AG09319 (cell line): ENCODE results near the gene NTNG1.

Source experiments
- DNase-seq: peaks from one replicate; pipeline ENCODE4 v3.0.0-alpha.2; 2010; ENCODE audit warnings: low read depth; ENCODE audit errors: extremely low read depth
- TF ChIP-seq, protein P1 (sequence below): IDR thresholded peaks from 2 replicates; pipeline ENCODE4 v1.5.1; 2011; ENCODE audit warnings: low read depth, mild to moderate bottlenecking, inconsistent platforms, low read length, moderate library complexity

NTNG1 gene

DNA sequence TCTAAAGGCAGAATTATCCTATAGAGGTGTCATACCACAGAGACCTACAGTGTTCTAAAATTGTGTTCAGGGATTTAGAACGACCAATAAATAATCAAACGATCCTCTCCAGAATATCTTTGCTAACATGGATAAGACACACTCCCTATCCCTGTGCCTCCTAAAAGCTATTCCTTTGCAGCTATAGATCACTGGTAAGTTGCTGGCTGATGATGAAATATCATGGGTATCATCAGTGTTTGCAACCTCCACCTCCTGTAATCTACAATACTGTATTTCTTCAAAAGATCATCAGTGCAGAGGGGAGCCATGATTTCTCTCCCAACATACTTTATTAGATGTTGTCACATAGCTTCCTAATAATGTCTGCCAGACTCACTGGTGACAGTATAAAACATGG is 201.9 kb downstream of the NTNG1 start:
- no peak for DNase-seq
- TF ChIP-seq, protein P1, sequence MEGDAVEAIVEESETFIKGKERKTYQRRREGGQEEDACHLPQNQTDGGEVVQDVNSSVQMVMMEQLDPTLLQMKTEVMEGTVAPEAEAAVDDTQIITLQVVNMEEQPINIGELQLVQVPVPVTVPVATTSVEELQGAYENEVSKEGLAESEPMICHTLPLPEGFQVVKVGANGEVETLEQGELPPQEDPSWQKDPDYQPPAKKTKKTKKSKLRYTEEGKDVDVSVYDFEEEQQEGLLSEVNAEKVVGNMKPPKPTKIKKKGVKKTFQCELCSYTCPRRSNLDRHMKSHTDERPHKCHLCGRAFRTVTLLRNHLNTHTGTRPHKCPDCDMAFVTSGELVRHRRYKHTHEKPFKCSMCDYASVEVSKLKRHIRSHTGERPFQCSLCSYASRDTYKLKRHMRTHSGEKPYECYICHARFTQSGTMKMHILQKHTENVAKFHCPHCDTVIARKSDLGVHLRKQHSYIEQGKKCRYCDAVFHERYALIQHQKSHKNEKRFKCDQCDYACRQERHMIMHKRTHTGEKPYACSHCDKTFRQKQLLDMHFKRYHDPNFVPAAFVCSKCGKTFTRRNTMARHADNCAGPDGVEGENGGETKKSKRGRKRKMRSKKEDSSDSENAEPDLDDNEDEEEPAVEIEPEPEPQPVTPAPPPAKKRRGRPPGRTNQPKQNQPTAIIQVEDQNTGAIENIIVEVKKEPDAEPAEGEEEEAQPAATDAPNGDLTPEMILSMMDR = no peak

DNA sequence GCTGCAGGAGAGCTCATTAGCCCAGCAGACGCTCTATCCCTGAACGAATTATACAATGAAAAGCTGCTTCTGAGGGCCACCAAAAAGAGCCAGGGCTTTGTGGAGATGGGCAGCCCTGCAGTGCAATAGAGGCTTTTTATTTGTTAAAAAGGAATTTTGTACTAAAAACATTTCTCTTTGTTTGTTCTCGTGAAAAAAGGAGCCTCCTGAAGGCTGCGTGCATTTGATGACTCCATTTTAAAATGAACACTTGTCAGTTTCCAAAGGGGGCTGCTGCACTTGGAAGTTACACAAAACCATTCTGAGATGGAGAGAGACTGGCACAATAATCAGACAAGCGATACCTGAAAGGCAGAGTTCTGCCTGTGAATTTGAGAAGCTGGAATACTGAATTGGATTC is 202.8 kb downstream of the NTNG1 start:
- no peak for DNase-seq
- TF ChIP-seq, protein P1 = no peak

DNA sequence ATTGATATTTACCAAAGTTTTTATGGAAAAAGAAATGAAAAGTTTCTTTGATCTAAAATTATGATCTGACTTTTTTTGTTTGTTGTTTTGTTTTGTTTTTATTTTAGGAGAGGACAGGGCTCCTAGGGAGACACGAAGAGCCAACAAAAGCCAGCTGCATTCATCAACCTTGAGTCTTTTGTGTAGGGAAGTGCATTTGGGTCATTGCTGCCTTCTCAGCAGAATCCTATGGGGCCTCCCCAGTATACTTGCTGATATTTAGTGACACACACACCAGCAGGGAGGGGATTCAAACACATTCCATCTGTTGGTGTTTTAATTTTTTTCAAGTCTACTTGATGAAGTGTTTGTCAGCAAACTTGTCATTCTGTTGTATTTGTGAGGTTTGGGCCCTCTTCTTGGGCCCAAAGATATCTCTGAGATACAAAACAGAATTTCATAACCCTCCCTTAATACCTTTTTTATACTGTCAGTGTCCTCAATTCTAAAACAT is 203.5 kb downstream of the NTNG1 start:
- DNase-seq = no peak
- TF ChIP-seq, protein P1 = no peak

DNA sequence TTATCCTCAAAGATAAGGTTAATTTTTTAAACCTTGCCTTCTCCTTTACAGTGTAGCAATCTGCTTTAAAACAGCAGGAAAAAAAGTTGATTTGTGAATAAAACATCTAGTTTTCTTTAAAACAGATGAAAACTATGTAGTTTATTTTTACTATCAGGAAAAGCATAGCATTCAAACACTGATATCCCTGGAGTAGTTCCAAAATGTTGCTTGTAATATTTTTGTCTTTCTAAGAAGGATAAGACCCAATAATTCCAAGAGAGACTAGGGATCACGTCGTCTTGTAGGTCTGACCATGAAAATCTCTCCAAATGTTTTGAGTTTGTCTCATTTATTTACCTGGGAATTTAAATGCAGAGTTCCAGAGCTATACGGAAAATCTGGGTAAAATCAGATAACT is 204.0 kb downstream of the NTNG1 start:
- DNase-seq = no peak
- TF ChIP-seq, protein P1 = no peak

DNA sequence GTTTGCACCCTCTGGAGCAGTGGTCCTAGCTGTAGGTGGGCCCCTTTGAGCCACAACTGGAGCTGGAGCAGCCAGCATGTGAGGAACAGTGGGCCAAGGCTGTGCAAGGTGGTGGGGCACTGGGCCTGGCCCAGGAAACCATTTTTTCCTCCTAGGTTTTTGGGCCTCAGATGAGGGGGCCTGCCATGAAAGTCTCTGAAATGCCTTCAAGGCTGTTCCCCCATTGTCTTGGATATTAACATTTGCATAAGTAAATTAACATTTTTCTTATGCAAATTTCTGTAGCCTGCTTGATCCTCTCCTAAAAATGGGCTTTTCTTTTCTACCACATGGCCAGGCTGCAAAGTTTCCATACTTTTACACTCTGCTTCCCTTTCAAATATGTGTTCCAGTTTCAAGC is 212.0 kb downstream of the NTNG1 start:
- no peak for DNase-seq
- TF ChIP-seq, protein P1 = no peak

DNA sequence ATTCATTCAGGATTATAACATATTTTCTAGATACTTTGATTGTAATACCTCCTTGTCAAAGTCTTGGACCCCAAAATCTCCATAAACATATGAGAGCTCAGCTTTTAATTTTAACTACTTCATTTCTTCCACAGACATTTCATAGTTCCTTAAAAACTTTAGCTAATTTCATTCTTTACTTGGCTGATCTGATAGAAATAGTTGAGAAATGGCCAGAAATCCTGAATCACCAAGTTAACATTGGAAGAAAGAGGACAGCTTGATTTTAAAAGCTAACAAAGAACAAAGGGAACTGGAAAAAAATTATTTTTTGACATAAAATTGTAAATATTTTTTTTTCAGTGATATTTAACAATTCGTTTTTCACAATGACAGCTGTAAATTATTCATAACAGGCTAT is 216.5 kb downstream of the NTNG1 start:
- DNase-seq = no peak
- TF ChIP-seq, protein P1 = no peak

DNA sequence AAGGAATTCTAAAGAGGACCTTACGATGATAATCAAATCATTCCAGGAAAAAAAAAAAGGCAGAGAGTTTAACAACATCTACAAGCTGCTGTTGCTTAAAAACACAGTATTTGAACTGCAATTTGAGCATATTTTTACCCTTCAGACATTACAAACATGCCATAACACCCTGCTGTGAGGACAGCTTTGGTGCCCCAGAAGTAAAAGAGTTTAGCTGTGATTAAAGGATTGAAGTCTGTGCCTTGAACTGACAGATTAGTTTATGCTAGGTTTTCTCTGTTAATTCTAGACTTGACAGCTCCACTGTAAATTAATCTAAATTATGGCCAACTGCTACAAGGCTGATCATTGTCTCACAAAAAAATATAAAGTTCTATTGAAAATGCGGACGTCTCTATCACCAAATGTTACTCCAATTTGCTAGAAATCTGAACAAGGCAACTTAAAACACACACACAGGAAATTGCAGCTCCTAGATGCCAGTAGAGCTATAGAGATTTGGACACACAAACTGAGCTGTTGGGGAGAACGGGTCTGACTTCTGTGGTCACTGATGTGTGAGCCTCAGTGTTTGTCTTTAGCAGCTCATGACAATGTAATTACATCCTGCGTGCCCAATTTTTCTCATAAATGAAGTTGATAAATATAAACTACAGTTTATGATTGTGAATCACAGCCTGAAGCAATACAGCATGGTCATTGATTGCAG is 217.9 kb downstream of the NTNG1 start:
- DNase-seq = no peak
- TF ChIP-seq, protein P1 = no peak
